ENCODE data around the gene FAM219B.

Gene FAM219B

DNA sequence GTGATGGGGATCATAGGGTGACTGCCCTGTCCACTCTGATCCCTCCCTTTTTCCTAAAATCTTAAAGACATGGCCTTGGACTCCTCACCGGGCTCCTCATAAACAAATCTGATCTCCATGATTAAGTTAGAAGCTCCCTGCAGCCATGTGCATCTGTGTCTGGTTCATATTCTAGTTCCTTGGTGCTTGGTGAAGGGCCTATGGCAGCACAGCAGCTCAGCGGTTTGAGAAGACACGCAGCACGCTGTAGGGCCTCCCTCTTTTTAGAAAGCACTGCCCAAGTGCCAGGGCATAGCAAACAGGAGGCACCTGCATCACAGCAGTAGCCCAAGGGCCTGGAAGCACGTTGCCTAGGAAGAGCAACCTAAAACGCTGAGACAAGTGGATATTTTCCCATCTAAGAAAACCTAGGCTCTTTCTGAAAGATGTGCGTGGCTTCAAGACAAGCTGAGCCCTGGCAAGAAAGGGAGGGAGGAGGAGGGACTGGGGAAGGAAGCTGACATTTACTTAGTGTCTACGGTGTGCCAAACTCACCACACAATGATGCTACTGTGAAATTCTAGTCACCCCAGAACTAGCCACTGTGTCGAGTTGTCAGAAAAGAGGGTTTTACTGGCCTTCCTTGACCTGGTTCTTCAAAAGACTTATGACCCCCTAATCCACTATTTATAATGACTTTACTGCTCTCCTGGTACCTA lies 48.8 kb downstream of the FAM219B start:
- DNase-seq = no peak
- in situ Hi-C loops (cut with MboI; ENCODE audit: low pct_unique_long_range_greater_than_20kb, low sequenced_read_pairs) = no loop called here

DNA sequence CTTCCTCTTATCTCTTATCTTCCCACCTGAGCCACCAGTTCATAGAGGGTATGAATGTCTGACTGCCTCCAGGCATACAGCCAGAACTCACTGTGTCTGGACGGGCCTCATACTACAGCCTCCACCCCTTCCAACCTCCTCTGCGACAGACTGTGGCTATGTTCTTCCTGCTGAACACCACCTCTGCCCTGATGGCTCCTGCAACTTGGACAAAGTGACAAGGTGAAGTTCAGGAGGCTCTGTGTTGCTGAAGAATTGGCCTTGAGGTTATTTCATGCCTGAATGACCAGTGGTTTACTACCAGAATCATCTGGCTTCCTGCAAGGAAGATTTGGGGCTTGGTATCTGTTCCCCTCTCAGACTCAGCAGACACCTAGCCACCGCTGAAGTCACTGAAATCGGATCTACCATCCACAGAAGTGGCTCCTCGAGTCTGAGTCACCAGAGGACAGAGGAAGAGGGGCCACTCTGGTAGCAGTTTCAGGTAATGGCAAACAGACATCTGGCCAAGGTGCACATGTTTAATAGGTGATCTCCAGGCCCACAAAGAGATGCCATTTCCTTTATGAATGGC lies 49.5 kb downstream of the FAM219B start:
- DNase-seq = peak; percentile 76
- in situ Hi-C loops (cut with MboI; ENCODE audit: low pct_unique_long_range_greater_than_20kb, low sequenced_read_pairs) = no loop called here

DNA sequence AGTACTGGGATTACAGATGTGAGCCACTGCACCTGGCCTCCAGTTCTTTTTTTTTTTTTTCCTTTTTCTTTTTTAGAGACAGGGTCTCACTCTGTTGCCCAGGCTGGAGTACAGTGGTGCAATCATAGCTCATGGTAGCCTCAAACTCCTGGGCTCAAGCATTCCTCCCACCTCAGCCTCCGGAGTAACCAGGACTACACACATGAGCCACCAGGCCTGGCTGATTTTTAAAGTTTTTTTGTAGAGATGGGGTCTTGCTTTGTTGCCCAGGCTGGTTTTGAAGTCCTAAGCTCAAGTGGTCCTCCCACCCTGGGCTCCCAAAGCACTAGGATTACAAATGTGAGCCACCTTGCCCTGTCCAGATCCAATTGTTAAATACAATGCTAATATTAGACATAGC lies 50.1 kb downstream of the FAM219B start:
- in situ Hi-C loops (cut with MboI; ENCODE audit: low pct_unique_long_range_greater_than_20kb, low sequenced_read_pairs) = no loop called here
- no peak for DNase-seq

DNA sequence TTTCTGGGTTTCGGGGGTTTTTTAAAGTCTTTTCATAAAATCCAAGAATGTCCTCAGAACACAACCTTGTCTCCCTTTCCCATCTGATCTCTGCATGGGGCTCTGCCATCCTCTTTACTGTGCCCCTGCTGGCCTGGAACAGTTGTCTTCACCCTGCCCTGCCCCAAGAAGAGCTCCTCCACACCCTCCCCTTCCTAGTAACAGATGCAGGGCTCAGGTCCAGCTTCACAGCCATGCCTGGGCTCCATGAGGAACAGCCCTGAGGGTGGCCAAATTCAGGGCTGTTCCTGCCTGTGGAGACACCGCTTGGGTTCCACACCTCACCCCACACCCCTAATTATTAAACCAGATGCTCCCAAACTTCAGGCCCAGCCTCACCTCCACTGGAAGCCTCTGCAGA lies 50.8 kb downstream of the FAM219B start:
- in situ Hi-C loops (cut with MboI; ENCODE audit: low pct_unique_long_range_greater_than_20kb, low sequenced_read_pairs) = no loop called here
- DNase-seq = no peak

DNA sequence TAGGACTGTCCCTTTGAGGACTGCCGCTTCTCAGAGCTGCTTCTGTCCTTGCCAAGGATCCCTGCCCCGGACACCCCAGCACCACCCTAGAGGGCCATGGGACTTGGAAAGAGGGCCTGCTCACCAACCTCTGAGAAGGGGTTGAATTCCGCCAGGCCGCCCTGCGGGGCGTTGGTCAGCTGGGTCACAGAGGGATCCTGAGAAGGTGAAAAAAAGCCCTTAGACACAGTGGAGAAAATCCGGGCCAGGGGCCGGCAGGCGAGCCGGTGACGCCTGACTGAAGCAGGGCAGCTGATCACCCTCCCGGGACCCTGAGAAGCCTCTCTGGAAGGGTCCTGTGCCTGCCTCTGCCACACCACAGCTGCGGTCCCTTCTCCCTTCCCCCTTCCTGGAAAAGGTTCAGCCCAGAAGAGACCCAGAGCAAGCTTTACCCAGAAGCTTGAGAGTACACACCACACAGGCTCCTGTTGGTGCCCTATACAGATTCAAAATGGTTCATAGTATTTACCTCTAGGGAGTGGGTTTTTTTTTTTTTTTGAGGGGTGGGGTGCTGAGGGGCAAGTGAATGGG lies 52.1 kb downstream of the FAM219B start:
- DNase-seq = no peak
- in situ Hi-C loops (cut with MboI; ENCODE audit: low pct_unique_long_range_greater_than_20kb, low sequenced_read_pairs) = no loop called here

DNA sequence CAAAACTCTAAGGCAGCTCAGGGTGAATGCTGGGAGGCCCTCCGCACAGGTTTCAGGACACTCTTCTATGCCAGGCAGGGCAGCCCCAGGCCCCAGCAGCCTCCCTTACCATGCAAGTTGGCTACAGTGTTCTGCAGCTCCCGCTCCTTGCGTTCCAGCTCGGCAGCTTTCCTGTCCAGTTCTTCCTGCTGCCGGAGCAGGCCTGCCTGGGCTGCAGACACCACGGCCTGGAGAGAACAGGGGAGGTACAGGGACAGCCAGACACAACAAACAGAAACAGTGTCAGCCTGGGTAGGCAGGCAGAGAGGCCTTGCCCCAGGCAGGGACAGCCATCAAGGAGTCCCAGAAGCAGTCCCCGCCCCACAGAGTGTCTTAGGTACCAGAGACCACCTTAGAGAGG lies 54.7 kb downstream of the FAM219B start:
- in situ Hi-C loops (cut with MboI; ENCODE audit: low pct_unique_long_range_greater_than_20kb, low sequenced_read_pairs) = no loop called here
- DNase-seq = no peak

DNA sequence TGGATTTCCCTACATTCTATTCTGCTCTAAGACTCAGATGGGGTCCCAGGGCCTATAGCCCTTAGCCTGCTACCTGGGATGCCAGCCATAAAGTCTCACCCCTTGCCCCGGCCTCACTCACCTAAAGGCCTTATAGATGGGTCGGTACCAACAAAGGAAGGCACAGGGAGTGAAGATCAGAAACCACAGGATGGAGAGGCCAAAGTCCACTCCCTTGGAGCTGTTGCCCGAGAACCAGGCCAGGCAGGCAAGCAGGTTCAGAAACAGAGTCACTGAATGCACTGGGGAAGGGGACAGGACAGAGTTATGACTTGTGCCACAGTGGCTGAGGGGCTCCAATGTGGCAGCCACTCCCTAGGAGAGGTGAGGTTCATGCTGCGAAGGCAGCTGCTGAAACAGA lies 56.3 kb downstream of the FAM219B start:
- DNase-seq = no peak
- in situ Hi-C loops (cut with MboI; ENCODE audit: low pct_unique_long_range_greater_than_20kb, low sequenced_read_pairs) = no loop called here
